Prostate gland (tissue), 2 donors: ENCODE results near the gene PSMB4.

ENCODE experiments used
- CTCF ChIP-seq, 4 experiments: fragments of 200-600 bp in 2 of 4; fragments of 450-650 bp in 2 of 4; sonication (generic) in 2 of 4; IDR thresholded peaks; 1 replicate in 3 of 4; 2 replicates in 1 of 4; pipeline ENCODE4 v1.5.1; 2016 to 2019; ENCODE audit warnings: antibody characterized with exemption in 4 of 4, mild to moderate bottlenecking in 2 of 4, moderate library complexity in 2 of 4
- POLR2A ChIP-seq: fragments of 450-650 bp; IDR thresholded peaks from one replicate; pipeline ENCODE4 v1.6.1; 2016; ENCODE audit warnings: antibody characterized with exemption, mild to moderate bottlenecking
- POLR2AphosphoS5 ChIP-seq: sonication (generic); formaldehyde crosslinking; IDR thresholded peaks from one replicate; pipeline ENCODE4 v1.6.1; 2017; ENCODE audit warnings: antibody characterized with exemption

GRCh38 chr1:151402764-151403163 lies 3.4 kb downstream of the PSMB4 start:
- TF ChIP-seq CTCF (IDR thresholded peaks at IDR 0.05) (no peak), POLR2A (no peak), POLR2AphosphoS5 (no peak)
